NCI-H526 treated with DMSO at 0.1 percent for 48 hours (cell line): ENCODE results near the gene ZRANB2.

Source experiments
- DNase-seq: peaks from one replicate; lab custom pipeline; 2025; lab: John Stamatoyannopoulos, UW

The ZRANB2 gene

DNA sequence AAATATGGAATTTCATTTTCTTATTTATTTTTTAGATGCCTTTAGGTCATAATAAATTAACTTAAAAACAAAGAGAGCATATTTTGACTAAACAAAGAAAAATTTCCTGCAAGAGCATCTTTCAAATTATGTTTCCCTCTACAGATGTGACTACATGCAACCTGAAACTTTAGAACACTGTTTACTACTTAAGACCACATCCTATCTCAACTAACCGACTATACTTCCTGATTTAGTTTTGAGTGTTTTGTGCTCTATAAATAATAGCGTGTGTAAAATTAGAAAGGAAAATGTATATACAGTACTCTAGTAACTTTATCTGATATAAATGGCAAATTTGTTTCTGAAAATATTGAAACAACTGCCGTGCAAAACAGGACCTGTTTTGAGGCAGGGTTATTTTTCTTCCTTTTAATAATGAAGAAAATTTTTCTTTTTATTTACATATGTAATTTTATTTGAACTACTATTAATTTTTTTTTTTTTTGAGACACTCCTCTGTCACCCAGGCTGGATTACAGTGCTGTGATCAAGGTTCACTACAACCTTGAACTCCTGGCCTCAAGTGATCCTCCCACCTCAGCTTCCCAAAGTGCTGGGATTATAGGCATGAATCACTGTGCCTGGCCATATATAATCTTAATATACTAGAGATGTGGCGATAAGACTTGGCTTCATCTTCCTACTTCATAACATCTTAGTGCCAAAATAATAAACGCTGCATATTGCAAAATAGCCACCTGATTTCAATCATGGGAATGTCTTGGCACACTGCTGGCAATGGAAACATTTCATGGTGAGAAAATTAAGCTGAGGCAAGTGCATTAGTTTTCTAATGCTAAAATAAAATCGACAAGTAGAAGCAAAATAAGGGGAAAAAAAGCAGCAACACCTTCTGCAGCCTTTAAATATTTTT, 12.3 kb downstream of the ZRANB2 start:
- no peak for DNase-seq

- no peak for DNase-seq
Observed at GRCh38 chr1:71054791-71055190, 26.0 kb downstream of the ZRANB2 start.

GRCh38 chr1:71054281-71054731, 26.5 kb downstream of the ZRANB2 start:
- no peak for DNase-seq

DNA sequence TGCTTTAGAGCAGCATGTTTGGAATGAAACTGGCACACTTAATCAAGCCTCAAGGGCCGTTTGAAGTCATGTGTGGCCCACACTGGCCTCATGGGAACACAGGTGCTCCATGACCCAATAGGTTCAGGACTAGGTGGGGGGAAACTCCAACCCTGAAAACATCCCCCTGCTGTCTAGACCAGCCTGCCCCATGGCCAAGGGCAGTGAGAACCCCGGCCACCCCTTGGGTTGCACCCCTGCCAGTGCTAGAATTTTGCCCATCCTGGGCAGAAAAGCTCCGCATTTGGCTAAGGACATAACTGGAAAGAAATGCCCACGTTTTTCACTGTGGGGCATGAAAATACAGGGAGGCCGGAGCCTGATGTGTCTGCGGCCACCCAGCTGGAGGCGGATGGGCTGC, 27.1 kb downstream of the ZRANB2 start:
- DNase-seq = no peak

DNA sequence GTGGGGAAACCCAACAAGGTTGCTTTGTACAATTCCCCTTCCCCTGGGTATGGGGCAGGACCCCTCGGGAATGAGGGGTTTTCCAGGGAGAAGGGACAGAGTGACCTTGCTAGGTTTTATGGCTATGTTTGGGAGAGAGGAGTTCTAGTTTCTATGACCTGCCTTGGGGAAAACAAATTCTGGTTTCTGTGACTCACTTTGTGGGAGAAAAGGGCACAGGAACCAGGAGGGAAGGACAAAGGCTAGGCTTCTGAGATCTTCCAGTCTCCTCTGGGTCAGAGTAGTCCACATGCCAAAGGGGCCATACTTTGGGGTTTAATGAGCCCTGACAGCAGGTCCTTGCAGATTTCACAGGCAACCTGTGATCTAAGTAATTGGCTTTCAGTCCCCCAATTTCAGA, 27.7 kb downstream of the ZRANB2 start:
- no peak for DNase-seq

- DNase-seq = peak; percentile 53
Observed at GRCh38 chr1:71049951-71050598, 30.8 kb downstream of the ZRANB2 start.

GRCh38 chr1:71047635-71048607, 32.9 kb downstream of the ZRANB2 start, which contains the start of gene PTGER3:
Gene PTGER3 (minus strand): TSS chr1:71047816. CDS start chr1:71047577, 239 bp downstream.
- peak; percentile 40 for DNase-seq

DNA sequence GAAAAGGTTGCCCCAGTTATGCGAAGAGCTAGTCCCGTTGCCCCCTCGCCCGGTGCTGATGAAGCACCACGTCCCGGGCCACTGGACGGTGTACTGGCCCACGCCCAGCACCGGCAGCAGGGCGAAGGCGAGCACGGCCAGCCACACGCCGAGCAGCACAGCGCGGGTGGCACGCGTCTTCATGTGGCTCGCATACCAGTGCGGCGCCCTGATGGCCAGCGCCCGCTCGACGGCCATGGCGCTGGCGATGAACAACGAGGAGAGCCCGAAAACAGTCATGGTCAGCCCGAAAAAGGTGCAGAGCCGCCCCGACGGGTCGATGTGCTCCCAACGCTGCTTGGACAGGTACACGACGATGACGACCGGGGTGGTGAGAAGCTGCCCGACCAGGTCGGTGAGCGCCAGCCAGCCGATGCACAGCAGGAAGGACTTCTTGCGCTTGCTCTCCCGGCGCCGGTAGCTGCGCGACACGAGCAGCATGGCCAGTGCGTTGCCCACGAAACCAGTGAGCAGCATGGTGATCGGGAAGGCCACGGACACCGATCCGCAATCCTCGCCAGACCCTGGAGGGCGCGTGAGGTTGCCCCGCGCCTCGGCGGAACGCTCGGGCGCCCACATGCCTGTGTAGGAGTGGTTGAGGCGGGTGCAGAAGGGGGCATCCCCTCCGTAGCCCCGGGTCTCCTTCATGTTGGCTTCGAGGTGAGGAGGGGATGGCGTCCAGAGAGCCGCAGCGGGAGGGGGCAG, 33.8 kb downstream of the ZRANB2 start:
- DNase-seq = no peak

DNA sequence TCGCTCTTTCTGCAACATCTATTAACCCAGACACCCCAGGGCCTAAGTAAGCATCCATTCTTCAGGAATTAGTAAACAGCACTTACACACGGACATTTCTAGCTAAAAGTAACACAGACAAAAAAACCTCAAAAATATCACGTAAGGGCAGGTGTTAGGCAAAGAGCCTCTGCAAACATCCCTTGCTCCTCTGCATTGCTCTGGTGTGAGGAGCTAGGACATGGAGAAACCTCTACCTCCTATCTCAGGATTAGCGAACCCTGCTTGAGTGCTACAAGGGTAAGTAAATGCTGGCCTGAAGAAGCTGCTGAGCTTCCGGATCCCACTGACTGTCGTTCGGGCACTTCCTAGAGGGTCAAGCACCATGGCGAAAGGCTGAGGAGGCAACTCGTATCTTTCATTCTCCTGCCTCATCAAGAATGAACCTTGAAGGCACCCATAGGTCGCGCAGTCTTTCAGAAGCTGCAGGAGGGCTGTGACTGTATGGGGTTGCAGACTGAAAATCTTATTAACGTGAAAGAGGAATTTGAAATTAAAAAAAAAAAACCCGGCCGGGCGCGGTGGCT, 35.3 kb downstream of the ZRANB2 start:
- DNase-seq = no peak

DNA sequence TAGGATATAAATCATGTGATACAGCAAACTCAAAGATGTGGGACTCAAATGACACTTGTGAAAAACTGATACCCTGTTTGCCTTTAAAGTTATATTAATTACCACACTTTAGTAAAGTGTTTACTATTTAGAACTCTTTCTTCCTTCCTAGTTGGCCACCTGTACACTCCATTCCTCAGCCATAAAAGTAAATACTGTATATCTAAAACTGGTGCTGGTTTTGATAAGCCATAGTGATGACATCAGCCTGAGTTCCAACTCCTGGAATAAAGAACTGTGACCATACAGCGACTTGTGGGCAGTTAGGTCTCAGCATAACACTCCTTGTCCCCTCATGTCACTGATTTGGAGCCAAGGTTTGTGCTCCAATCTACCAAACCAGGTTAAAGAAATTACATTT, 36.0 kb downstream of the ZRANB2 start:
- no peak for DNase-seq

- DNase-seq = no peak
Observed at GRCh38 chr1:71043065-71043464, 37.8 kb downstream of the ZRANB2 start.

DNA sequence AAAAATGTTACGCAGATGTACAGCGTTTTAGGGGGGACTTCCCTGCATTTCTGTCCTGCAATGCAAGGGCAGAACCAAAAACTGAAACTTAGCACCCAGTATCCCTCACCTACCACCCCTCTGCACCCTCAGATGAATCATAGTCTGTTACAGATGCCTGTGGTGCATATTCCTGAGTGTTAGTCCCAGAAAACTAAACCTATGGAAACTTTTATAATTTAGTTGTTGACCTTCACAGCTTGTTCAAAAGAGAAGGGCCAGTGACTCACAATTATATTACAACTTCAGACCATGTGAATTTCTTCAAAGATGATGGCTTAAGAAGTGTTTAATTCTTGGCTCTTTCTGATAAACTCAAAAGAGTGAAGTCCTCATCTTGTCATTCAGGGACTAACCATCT, 39.0 kb downstream of the ZRANB2 start:
- no peak for DNase-seq

DNA sequence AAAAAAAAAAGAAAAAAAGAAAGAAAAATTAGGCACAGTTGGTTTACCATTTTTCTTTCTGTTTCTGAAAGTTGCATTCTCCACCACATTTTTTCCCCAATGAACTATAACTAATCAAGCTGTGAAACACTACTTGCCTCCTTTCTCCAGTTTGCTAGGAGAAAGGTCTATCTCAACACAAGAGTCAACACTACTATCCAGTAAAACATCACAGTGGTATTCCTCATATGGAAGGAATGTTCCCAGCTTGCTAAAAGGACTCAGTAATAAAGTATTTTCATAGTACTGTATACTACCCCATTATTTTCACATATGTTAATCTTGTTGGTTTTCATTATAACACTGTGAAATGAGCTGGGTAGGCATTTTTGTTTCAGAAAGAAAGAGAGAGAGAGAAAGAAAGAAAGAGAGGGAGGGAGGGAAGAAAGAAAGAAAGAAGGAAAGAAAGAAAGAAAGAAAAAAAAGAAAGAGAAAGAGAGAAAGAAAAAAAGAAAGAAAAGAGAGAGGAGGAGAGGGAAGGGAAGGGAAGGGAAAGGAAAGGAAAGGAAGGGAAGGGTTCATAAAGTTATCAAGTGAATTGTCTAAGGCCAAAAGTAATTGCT, 41.1 kb downstream of the ZRANB2 start:
- no peak for DNase-seq

DNA sequence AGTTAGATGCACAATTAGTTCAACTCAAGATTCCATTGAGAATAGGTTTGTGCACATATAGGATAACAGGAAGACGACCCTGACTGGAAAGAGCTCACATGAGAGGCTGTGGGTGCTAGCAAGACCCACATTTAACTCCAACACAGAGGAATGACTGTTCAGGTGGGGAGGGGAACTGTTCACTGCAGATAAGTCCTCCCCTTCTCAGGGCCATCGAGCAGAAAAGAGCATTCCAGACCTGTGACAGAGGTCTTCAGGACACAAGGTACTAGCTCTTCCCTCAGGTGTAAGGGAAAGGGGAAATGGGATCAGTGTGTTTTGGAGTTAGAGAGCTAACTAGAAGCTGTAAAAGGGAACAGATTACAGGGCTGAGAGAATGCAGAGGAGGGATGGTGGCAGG, 41.9 kb downstream of the ZRANB2 start:
- DNase-seq = no peak

GRCh38 chr1:71037829-71038620, 42.8 kb downstream of the ZRANB2 start:
- no peak for DNase-seq

DNA sequence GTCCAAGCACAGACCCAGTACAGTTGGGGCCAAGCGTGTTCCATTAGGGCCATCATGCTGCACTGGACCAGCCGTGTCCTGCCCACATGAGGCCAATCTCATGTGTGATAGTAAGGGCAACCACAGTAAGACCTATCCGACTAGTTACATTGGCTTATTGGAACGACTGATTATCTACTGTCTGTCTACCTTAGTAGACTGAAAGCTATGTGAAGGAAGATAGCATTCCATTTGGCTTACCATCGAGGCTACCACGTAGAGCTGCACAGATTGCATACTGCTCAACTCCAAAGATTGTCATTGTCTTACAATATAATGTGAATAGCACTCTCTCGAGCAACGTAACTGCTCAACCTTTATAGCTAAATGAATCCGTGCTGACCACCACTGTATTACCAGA, 43.8 kb downstream of the ZRANB2 start:
- DNase-seq = no peak

GRCh38 chr1:71033136-71033535, 47.7 kb downstream of the ZRANB2 start:
- DNase-seq = no peak

DNA sequence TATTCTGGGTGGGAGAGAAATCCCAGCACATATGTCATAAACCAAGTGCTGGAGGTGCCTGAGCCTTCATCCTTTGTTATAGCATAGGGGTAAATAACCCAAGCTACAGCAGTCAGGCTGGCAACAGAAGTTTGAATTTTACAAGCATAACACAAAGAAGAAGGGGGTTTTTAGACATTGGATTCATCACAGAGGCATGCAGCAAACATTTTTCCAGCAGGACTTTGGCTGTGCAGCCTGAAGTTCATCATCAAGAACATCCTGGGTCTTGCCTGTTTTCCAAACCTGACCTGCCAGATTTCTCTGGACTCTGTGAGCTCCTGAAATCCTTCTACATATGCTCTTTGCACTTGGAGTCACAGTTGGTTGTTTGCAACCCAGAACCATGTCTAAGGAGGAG, 49.4 kb downstream of the ZRANB2 start:
- DNase-seq = no peak

GRCh38 chr1:71030026-71030425, 50.8 kb downstream of the ZRANB2 start:
- no peak for DNase-seq

DNA sequence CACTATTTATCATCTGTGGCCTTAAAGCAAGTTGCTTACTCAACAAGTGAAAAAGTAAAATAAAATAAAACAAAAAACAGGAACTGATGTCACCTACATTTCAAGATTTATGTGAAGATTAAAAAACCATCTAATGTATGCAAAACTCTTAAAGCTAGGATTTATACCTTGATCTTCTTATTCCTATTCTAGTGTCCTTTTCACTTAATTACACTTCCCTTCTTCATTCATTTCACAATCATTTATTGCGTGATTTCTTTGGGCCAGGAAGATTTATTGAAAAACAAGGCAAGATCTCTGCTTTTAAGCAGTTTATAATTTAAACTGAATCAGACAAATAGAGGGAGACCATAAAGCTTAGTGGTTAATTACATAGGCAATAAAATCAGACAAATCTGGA, 51.9 kb downstream of the ZRANB2 start:
- DNase-seq = no peak
